Hepatic stellate cell (primary cell): ENCODE data around the gene EPHA7.

ENCODE experiments used
- DNase-seq: peaks from one replicate; pipeline ENCODE4 v3.0.0; 2011; ENCODE audit warnings: low spot score

Gene EPHA7

DNA sequence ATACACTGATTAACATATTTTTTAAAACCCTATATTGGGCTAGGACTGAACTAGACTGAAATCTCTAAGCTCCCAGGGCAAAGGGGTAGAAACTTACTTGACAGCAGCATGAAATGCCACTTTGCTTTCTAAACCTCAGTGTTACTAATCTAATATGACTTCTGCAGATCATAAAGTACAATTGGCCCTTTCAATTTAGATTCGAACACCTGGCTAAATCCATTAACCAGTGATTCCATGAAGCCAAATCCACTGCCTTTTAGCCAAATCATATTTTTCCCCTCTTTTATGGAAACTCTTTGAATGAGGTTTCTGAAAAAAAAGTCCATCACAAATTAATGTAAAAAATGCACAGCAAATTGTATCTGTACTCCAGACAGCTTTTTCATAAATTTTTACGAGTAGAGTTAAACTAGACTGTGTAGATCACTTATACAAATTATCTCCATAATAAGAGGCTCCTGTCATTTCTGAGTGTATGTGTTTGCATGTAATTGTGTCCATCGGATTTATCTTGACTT is 25.7 kb downstream of the EPHA7 start:
- DNase-seq, result no peak

DNA sequence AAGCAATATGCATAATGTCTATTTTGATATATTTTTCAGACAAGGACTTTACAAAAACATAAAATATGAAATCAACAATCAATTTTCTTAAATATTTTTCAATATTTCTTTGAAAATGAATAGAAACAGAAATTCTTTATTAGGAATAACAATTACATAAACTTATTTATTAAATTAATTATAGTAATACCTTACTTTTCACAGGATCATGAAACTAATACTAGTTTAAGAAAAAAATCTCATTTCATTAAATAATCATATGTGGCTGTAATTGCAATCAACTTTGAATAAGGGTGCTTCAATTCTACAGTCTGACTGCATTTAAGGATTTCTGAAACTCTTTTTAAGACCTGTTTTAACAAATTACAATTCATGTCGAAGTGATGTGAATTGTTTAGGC is 26.6 kb downstream of the EPHA7 start:
- DNase-seq, result no peak

DNA sequence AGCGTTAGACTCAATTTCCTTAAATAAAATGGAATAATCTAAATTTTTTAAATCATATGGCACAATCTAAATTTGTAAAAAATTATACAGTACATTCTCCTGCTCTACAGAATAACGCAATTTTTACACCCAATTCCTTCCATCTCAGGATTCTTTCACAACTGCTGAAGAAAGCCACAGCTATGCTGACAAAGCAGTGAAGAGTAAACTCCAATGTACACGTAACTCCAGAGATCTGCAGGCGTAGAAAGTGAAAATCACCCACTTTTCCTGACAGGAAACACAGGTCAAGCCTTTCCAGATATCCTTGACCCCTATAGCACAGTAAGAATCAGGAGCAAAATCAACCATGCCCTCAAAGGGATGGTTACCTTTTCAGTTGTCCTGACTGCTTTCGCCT is 27.4 kb downstream of the EPHA7 start:
- DNase-seq, result no peak

DNA sequence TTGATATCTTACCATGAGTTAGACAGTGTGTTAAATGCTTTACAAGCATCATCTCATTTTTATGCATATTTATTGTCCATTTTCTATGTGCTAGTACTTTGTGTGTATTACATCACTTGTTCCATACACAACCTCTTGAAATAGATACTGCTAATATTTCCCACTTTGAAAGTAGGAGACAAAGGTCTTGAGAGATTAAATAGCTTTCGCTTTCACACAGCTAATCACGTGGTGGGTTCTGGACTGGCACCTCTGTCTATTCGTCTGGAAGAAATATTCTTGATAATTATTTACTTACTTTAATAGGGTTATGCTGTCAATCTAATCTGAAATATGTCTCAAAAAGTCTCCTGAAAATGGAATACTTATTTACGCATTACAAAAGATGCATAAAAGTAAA is 30.2 kb downstream of the EPHA7 start:
- DNase-seq, result no peak

DNA sequence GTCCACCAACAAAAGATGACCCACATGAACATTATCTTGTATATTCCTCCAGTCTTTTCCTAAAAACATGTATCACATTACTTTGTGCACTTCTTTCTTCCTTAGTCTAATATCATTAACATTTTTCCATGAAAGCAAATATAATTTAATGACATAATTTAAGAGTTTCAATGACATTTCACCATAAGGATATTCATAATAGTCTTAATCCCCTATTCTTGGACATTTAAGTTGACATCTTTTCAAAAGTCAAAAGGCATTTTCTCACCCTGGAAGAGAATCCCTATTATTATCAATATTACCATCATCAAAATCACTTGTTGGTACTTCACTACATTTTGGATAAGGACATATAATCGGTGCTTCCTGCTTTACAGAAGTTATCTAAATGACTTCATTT is 31.3 kb downstream of the EPHA7 start:
- no peak for DNase-seq

DNA sequence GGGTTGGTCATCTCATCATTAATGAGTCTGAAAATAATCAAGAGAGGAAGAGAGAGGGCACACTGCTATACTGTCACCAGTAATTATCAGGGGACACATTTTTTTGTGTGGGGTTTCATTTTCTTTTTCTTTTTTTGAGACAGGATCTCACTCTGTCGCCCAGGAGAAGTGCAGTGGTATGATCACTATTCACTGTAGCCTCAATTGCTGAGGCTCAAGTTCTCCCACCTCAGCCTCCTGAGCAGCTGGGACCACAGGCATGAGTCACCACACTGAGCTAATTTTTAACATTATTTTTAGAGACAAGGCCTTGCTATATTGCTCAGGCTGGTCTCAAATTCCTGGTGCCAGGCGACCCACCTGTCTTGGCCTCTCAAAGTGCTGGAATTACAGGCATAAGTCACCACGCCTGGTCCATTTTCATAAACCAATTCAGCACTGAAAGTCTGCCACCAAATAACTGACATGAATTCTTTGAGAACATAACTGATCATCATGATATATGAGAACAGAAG is 43.3 kb downstream of the EPHA7 start:
- no peak for DNase-seq

DNA sequence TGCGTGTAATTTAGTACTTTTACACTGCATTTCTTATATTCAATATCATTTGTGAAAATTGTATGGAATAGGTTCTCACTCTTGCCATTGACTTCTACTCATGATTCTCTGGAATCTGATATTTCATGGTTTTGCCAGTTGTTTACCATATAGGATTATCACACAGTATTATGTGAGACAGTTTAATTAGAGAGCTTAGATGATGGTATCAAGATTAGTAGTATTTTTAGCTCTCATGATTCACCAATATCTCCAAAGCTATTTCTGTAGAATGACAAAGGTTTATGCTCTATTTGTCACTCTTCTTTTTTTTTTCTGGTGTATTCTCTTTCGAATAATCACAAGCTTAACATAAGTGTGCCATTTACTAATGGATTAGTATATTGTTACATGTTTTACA is 45.9 kb downstream of the EPHA7 start:
- no peak for DNase-seq

DNA sequence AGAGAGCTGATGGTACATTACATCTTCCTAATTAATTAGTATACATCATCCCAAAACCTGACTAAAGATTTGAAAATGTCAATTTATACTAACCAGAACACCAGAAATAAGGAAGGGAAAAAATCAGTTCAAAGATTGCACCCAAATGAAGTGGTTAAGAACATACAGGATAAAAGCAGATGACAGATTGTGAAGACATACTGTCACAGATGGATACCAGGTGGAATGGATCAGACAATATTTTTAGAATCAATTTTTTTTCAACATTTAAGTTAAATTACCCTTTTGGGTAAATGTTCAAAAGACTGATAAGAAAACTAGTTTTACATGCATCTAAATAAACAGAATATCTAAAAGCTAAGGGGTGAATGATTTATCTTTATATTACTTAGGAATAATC is 47.6 kb downstream of the EPHA7 start:
- DNase-seq, result no peak

DNA sequence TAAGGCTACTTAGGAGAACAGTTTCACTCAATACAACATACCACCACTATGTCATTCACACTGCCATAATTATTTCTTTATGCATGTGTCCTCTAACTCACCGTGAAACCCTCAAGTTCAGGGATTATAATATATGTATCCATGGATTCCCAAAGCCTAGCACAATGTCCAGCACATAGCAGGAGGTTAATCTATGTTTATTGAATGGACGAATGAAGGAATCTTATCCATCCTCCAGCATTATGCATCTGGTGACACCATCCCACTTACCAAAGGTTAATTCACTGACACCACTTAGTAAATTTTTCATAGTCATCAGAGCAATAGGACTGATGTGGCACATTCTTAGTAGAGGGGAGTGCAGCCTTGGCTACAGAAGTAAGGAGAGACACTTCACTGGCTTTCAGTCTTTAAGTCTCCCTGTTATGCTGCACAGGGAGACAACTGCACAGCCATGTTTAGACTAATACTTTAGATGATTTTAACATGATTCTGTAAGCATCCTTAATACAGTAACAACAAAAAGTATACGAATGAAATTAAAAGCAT is 49.7 kb downstream of the EPHA7 start:
- no peak for DNase-seq

DNA sequence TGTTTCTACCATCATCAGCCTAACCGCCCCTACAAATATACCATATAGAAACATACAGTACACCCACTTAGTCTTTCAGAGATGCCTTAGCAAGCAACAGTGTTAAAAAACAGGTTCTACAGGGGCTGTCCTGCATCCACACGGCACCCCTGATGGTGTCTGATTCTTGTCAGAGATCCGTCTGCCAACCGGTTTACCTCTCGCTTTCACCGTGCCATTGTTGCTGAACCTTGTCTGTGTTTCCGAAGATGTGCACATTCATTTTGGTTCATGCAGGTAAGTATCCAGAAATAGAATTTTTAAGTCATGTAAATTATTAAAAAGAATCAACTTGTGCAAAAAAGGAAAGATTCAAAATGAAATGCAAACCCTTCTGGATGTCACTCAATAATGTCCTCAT is 52.9 kb downstream of the EPHA7 start:
- no peak for DNase-seq

DNA sequence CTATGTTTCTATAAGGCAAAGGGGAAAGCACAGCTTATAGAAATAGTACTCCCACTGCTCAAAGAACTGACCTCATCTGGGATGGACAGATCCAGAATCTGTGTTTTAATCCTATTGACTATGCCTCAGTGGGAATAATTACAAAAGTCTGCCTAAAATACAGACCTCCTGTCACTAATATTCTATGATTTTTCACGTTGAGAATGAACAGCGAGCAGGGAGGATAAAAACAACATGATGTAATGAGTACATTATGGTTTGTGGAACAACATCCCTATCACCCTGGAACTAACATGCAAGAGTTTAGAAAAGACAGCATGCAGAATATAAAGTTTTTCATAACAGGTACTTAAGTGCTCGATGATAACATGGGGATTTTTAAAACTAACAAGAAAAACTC is 53.9 kb downstream of the EPHA7 start:
- DNase-seq, result no peak

DNA sequence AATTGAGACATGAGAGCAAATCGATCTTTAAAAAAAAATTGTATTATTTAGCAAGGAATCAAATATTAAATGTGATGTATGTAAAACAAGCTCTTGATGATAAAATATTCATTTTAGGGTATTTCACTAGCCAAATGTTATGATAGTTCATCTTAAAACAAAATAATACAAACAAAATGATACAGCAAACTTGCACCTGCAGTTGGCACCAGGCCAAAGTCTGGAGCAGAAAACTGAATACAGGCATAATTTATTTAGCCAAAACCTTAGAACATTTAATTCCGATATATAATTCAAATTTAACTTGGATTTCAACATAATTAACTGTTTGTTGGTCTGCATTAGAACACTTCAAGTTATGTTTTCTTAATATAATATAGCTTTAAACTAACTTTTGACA is 60.9 kb downstream of the EPHA7 start:
- no peak for DNase-seq

DNA sequence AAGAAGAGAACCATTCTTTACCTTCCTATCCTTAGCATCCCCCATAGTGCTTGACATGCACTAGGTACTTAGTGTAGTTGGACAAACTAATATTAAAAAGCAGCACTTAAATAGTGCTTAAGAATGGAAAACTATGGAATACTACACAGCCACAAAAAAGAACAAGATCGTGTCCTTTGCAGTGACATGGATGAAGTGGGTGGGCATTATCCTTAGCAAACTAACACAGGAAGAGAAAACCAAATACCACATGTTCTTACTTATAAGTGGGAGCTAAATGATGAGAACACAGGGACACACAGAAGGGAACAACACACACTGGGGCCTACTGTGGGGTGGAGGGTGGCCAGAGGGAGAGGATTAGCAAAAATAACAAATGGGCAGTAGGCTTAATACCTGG is 66.8 kb downstream of the EPHA7 start:
- no peak for DNase-seq

DNA sequence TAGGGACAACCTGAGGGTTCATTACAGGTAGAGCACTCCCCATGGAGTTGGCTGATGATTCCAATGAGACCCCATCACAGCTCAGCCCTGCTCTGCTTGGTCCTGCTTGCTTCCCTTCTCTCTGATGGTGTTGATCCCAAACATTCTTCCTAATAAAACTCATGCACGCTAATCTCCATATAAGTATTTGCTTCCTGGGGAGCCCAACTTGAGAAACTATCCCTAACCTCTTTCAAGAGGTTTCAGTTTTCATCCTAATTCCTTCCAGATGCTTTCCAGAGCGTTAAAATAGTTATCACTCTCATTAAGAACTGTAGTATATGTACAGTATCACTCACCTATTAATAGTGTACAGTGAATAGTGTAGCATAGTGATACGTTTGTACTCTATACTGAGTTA is 68.1 kb downstream of the EPHA7 start:
- no peak for DNase-seq

DNA sequence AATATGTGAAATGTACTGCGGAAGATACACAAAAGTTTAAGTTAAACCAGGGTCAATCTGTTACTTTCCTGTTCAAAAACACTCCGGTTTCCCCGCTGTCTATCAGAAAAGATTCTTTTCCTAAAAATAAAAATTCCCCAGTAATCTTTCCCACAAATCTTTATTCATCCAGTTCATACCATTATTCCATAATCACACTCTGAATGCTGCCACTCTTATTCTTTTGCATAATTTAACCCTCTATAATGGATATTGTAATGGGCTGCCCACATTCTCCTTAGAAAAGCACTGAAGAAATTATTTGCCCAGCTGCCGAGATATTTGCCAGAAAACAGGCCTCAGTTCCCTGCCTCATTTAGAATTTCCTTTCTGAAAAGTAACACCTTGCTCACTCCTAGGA is 68.6 kb downstream of the EPHA7 start:
- no peak for DNase-seq

DNA sequence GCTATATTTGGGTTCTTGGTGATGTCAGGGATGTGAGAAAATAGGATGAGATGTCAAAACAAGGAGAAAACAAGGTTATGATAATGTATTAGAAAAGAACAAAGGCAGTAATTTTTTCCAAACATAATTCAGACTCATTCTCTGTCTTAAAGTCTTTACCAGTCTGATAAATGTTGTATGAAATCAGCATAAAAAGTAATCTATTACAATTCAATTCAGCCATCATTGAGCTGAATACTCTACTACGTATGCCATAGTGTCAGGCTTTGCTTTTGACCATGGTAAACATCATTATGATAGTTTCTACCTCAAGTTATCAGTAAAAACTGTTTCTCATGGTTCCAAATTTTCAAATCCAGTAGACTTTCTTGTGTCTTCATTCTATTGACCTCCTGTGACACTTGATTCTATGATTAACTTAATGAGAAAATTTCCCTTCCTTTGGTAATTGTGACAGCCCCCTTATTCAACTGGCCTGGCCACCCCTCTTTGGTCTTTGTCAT is 75.0 kb downstream of the EPHA7 start:
- no peak for DNase-seq

DNA sequence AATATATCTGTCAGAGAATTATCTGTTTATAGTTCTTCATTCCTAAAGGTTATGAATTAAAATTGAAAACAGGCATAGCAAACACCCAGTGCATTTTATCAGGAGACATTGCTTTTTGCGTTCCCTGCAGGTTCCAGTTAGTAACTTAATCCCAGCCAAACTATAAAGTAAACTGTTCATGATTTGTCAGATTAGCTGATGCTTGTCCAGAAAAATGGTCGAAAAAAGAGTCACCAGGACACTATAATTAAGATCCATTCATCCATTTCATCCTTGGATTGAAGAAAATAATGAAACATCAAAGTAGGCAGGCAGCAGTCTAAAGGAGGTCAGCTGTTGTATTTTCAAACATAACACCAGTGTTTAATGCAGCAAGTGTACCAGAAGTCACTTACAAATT is 75.9 kb downstream of the EPHA7 start:
- DNase-seq, result no peak

DNA sequence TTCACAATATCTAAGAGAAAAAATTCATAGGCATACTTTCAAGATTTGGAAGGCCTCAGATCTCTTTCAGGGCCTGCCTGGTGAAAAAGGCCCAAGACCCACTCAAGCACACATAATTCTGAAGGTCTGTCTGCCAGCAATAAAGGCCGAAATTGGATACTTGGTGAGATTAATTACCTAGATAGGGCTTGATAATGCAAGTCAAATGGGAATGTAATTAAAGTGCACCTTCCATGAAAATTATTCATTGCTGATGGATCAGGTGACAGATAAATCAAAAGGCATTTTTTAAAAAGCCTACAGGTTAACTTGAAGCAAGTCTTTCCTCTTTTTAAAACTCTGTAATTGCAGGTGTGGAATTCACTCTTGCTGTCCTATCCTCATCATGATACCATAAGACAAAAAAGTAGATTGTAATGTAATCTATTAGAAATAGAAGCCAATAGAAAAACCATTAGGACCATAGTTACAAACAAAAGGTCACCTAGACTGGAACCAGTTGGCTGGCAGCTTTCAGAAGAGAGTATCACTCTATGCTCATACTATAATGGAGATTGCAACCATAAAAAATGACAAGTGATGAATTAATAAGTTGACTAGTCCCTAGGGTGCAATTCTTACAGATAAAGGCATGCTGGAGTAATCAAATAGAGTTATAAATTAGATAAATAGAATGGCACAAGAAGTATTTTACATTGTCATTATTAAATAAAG is 77.3 kb downstream of the EPHA7 start:
- DNase-seq, result no peak

DNA sequence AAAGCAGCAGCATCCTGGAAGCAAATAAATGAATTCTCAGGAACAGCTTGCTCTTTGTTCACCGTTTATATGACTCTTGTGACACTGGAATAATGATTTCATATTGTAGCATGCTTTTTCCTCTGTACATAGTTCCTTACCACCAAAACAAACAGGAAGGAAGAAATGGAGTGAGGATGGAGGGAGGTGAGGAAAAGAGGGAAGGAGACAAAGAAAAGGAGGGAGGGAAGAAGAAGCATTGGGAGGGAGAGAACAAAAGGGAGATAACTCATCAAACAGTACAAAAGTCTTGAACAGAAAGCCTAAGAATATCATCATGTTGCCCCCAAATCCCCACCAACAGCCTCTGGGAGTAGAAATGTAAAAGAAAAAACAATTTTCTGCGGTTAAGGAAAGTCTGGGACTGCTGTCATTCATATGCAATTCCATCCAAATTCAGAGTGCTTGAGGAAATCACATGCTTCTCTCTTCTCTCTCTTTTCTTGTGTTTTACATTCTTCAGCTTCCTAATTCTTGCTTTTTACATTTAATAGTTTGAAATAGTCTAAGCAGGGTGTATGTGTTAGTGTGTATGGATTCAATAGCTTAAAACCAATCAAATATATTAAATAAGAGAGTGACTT is 81.5 kb downstream of the EPHA7 start:
- no peak for DNase-seq

DNA sequence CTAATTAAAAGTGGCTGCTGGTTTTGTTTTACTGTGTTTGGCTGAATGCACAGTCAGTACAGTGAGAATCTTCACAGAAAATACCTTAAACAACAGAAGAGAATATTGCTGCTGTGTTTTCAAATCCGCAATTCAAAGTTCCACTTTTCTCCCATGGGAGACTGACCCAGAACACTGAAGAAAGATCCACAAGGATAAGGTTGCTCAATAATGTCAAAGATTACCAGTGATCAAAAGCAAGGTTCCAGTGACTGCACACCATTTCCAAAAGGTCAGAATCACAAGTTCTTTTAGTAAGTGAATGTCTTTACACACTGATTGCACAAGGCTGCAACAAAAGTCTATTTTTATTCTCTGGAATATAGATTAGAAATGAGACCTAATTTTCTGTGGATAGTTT is 82.3 kb downstream of the EPHA7 start:
- DNase-seq, result no peak

DNA sequence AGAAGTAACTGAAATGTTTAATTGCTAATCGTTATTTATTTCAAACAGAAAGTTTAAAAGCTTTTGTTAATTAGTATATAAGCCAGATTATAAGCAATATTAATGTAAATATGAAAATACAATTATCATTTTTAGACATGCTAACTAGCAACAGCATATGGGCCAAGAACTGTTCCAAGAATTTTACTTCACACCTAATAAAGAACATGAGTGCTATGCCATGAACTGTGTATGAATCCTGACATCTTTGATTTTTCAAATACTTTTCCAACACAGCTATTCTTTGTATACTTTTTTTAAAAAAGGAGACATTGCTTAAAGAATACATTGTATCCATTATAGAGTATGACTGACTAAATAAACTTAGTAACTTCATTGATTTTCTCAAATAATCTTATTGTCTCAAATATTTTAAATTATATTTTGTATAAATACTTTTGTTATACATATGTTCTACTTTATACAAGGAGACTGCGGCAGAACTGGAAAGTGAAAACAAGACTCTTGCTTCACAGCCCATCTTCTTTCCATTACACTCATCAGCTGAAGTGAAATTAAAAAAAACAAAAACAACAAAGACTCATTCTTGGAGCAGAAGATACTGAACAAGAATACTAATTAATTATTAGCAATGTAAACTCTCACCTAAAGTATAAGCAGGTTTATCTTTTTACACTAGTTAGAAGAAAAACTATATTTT is 89.9 kb downstream of the EPHA7 start:
- no peak for DNase-seq

DNA sequence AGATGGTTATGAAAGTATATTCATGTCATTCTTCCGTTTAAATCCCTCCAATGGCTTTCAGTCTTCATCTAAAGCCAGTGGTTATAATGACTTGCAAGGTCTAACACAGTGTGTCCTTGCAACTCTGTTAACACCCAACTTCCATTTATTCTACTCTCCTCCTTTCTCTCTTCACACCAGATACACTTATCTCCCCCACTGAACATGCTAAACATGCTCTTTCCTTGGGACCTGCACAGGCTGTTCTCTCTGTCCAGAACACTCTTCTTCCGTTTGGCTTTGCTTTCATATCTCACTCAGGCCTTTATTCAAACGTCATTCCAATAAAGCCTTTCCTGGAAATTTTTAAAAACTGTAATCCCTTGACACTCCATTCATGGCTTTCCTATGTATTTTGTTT is 91.5 kb downstream of the EPHA7 start:
- DNase-seq, result no peak

DNA sequence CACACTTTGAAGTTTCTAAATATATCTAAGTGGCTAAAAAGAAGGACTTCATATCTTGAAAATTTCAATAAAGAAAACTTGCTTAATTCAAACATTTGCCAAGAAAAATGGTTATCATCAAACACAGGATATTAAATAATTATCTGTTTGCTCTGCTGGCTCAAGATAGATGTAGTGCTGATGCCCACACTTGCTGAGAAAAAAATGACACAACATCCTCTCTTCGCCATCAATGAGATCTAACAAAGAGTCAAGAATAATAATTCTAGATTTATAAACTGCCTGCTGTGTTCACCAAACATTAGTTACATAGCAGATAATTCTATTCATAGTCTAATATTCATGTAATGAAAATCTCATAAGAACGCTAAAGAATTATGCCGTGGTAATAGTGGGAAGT is 93.6 kb downstream of the EPHA7 start:
- DNase-seq, result no peak
